Measurements from ENCODE around the gene ABLIM3. TPM values are rescaled to one million over a fixed set of nuclear protein-coding genes. Genes with fewer than 3 reads are reported as not detected.

ABLIM3 gene
- total and polyA plus RNA-seq, 2 experiments from 2014 or later, result 1.1 to 2.1 TPM

GRCh38 chr5:149282027-149282965 lies 141.0 kb downstream of the ABLIM3 start:
- no peaks in the 10 kb centered on the region for H3K36me3 ChIP-seq
- peaks cover 27% of the 10 kb centered on the region for H3K4me1 ChIP-seq (ENCODE audit: low read depth)

GRCh38 chr5:149282966-149283332 lies 141.7 kb downstream of the ABLIM3 start:
- no peak for TF ChIP-seq CTCF (IDR thresholded peaks at IDR 0.05; ENCODE audit: low read depth, low read length)
- peaks cover 27% of the 10 kb centered on the region for H3K4me1 ChIP-seq (ENCODE audit: low read depth)
- no peaks in the 10 kb centered on the region for H3K9me3 ChIP-seq (ENCODE audit: low read depth)
- no peaks in the 10 kb centered on the region for H3K27me3 ChIP-seq
- no peak for DNase-seq (ENCODE audit: low read depth in 1 of 2, low spot score in 1 of 2)
- no peak overlapping the region for H3K4me3 ChIP-seq
- no peaks in the 10 kb centered on the region for H3K36me3 ChIP-seq
- H3K27ac ChIP-seq, result no peak overlapping the region

More at GRCh38 chr5:149282027-149282965, 141.0 kb downstream of the ABLIM3 start:
- peak in 1 of 2 donors; percentile 18 for DNase-seq (ENCODE audit: low read depth in 1 of 2, low spot score in 1 of 2)
- Histone ChIP-seq H3K27ac (peak overlapping the region; percentile 16), H3K9me3 (ENCODE audit: low read depth) (no peaks in the 10 kb centered on the region), H3K27me3 (no peaks in the 10 kb centered on the region), H3K4me3 (no peak overlapping the region)
- no peak for TF ChIP-seq CTCF (IDR thresholded peaks at IDR 0.05; ENCODE audit: low read depth, low read length)

- H3K27ac ChIP-seq, result peak overlapping the region; percentile 61
- H3K4me1 ChIP-seq (ENCODE audit: low read depth), result peaks cover 31% of the 10 kb centered on the region
- no peaks in the 10 kb centered on the region for H3K9me3 ChIP-seq (ENCODE audit: low read depth)
- DNase-seq (ENCODE audit: low read depth in 1 of 2, low spot score in 1 of 2), result peak; percentile 19 to 27
- no peak overlapping the region for H3K4me3 ChIP-seq
- no peak for TF ChIP-seq CTCF (IDR thresholded peaks at IDR 0.05; ENCODE audit: low read depth, low read length)
- H3K36me3 ChIP-seq, result no peaks in the 10 kb centered on the region
- H3K27me3 ChIP-seq, result no peaks in the 10 kb centered on the region
Measured at GRCh38 chr5:149283626-149284480, 142.6 kb downstream of the ABLIM3 start.

- H3K4me1 ChIP-seq (ENCODE audit: low read depth), result peaks cover 37% of the 10 kb centered on the region
- no peaks in the 10 kb centered on the region for H3K9me3 ChIP-seq (ENCODE audit: low read depth)
- no peak overlapping the region for H3K4me3 ChIP-seq
- no peak for TF ChIP-seq CTCF (IDR thresholded peaks at IDR 0.05; ENCODE audit: low read depth, low read length)
- DNase-seq (ENCODE audit: low read depth in 1 of 2, low spot score in 1 of 2), result peak in 1 of 2 donors; percentile 75
- H3K27me3 ChIP-seq, result no peaks in the 10 kb centered on the region
- peak overlapping the region; percentile 61 for H3K27ac ChIP-seq
- no peaks in the 10 kb centered on the region for H3K36me3 ChIP-seq
Measured at GRCh38 chr5:149284501-149284900, 143.2 kb downstream of the ABLIM3 start.

GRCh38 chr5:149285153-149285552 lies 143.9 kb downstream of the ABLIM3 start:
- Histone ChIP-seq H3K27ac (no peak overlapping the region), H3K27me3 (no peaks in the 10 kb centered on the region), H3K36me3 (no peaks in the 10 kb centered on the region), H3K4me3 (no peak overlapping the region), H3K4me1 (ENCODE audit: low read depth) (peaks cover 40% of the 10 kb centered on the region), H3K9me3 (ENCODE audit: low read depth) (no peaks in the 10 kb centered on the region)
- no peak for TF ChIP-seq CTCF (IDR thresholded peaks at IDR 0.05; ENCODE audit: low read depth, low read length)
- no peak for DNase-seq (ENCODE audit: low read depth in 1 of 2, low spot score in 1 of 2)
